BLaER1 (cell line): ENCODE data around the gene TPI1.

ENCODE experiments used
- H3K27ac ChIP-seq: shearing (Covaris generic); formaldehyde crosslinking; 2 replicates; pipeline ENCODE4 v1.8.1; 2022
- H3K27me3 ChIP-seq: shearing (Covaris generic); formaldehyde crosslinking; 2 replicates; pipeline ENCODE4 v1.8.1; 2022
- H3K36me3 ChIP-seq: shearing (Covaris generic); formaldehyde crosslinking; 2 replicates; pipeline ENCODE4 v1.8.1; 2022
- H3K4me1 ChIP-seq: shearing (Covaris generic); formaldehyde crosslinking; 2 replicates; pipeline ENCODE4 v1.8.1; 2022
- H3K4me2 ChIP-seq: shearing (Covaris generic); formaldehyde crosslinking; 2 replicates; pipeline ENCODE4 v1.8.1; 2022
- H3K4me3 ChIP-seq: shearing (Covaris generic); formaldehyde crosslinking; 2 replicates; pipeline ENCODE4 v1.8.1; 2022
- H3K9ac ChIP-seq: shearing (Covaris generic); formaldehyde crosslinking; 2 replicates; pipeline ENCODE4 v1.8.1; 2022
- H3K9me3 ChIP-seq: shearing (Covaris generic); formaldehyde crosslinking; 2 replicates; pipeline ENCODE4 v1.8.1; 2022
- H4K20me1 ChIP-seq: shearing (Covaris generic); formaldehyde crosslinking; 2 replicates; pipeline ENCODE4 v1.8.1; 2022
- Cebpa-rat ChIP-seq: shearing (Covaris generic); IDR thresholded peaks from 2 replicates; pipeline ENCODE4 v1.8.1; 2022

Gene TPI1

DNA sequence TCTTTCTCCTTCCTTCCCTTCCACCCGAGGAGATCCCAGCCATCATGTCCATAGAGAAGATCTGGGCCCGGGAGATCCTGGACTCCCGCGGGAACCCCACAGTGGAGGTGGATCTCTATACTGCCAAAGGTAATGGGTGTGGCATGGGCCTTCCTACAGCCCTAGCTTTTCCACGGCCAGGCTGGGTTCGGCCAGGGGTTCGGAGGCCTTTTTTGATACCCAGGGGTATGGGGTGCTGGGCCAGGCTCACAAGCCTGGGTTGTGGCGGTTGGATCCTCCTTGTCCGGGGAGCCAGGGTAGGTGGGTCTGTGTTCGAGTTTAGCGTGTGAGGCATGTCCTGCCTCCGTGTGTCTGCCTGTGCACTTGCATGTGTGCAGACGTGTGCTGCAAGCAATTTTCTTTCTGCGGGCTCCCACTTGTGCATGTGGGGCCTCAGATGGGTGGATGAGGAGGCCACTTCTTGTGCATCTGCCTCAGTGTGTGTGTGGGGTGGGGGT lies 48.5 kb downstream of the TPI1 start:
- peaks cover 23% of the 10 kb centered on the region for H3K4me1 ChIP-seq
- H3K27ac ChIP-seq: no peak overlapping the region
- no peaks in the 10 kb centered on the region; the same call in 1 of the 2 replicates for H3K36me3 ChIP-seq
- H3K4me2 ChIP-seq: peak overlapping the region; percentile 93; the same call in 1 of the 2 replicates
- peaks cover 69% of the 10 kb centered on the region for H3K27me3 ChIP-seq
- H3K9me3 ChIP-seq: no peaks in the 10 kb centered on the region
- no peak overlapping the region for H3K4me3 ChIP-seq
- peaks cover 7% of the 10 kb centered on the region; the same call in 1 of the 2 replicates for H4K20me1 ChIP-seq
- no peak overlapping the region for H3K9ac ChIP-seq
- no peak for TF ChIP-seq Cebpa-rat

DNA sequence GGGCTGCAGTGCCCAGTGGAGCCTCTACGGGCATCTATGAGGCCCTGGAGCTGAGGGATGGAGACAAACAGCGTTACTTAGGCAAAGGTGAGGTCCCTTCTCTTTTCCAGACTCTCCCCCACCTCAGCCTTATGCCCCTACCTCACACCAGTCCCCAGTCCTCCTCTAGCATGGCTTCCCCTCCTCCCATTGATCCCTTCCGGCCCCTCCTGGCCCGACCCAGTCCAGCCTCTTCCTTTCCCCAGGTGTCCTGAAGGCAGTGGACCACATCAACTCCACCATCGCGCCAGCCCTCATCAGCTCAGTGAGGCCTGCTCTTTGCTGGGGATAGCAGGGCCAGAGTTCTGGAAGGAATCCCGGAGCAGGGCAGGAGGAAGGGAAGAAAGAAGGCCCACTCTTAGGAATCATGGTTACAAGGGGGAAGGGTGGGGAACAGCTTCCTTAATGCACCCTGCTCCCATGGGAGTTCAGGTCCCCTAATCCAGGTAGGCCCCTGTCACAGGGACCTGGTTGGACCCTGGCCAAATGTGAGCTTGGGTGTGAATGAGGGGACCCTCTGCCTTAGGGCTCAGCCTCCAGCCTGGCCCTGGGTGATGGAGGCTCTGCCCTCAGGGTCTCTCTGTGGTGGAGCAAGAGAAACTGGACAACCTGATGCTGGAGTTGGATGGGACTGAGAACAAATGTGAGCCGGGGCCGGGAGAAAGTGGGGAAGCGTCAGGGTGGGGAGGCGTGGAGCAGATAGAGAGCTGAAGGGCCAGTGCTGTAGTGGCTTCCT lies 49.3 kb downstream of the TPI1 start:
- Histone ChIP-seq H3K4me3 (no peak overlapping the region), H3K27me3 (peaks cover 62% of the 10 kb centered on the region), H3K27ac (no peak overlapping the region), H4K20me1 (peaks cover 7% of the 10 kb centered on the region; the same call in 1 of the 2 replicates), H3K4me2 (no peak overlapping the region), H3K9ac (no peak overlapping the region), H3K4me1 (peaks cover 29% of the 10 kb centered on the region), H3K9me3 (no peaks in the 10 kb centered on the region), H3K36me3 (no peaks in the 10 kb centered on the region; the same call in 1 of the 2 replicates)
- TF ChIP-seq Cebpa-rat: no peak

DNA sequence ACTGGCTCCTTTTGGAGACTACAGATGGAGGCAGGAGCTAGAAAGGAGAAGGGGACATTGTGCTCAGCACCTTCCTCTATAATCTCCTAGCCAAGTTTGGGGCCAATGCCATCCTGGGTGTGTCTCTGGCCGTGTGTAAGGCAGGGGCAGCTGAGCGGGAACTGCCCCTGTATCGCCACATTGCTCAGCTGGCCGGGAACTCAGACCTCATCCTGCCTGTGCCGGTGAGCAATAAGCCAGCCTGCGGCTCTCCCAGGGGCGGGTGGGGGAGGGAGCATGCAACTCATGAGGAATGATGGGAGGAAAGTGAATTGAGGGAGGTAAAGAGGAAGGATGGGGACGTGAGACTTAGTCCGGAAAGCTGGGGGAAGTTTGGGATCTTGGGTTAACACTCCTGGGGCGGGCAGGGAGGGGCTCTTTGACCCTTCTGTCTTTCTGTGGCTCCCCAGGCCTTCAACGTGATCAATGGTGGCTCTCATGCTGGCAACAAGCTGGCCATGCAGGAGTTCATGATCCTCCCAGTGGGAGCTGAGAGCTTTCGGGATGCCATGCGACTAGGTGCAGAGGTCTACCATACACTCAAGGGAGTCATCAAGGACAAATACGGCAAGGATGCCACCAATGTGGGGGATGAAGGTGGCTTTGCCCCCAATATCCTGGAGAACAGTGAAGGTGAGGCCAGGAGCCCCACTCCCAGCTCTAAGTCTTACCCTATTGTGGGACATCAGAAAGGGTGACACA lies 50.3 kb downstream of the TPI1 start:
- Histone ChIP-seq H3K27me3 (peaks cover 51% of the 10 kb centered on the region), H3K4me1 (peaks cover 39% of the 10 kb centered on the region), H3K27ac (no peak overlapping the region), H3K9me3 (no peaks in the 10 kb centered on the region), H4K20me1 (peaks cover 7% of the 10 kb centered on the region; the same call in 1 of the 2 replicates), H3K9ac (no peak overlapping the region), H3K4me2 (no peak overlapping the region), H3K4me3 (no peak overlapping the region), H3K36me3 (no peaks in the 10 kb centered on the region; the same call in 1 of the 2 replicates)
- no peak for TF ChIP-seq Cebpa-rat

DNA sequence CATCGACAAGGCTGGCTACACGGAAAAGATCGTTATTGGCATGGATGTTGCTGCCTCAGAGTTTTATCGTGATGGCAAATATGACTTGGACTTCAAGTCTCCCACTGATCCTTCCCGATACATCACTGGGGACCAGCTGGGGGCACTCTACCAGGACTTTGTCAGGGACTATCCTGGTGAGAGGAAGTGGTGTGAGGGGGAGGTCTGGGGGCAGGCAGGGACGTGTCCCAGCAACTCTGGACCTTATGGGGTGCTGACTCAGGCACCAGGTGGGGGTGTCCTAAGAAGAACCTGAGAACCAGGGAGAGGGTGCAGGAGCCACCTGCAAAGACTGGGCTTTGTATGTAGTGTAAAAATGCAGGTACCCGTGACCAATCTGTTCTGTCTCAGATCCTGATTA lies 52.3 kb downstream of the TPI1 start:
- Histone ChIP-seq H3K9me3 (no peaks in the 10 kb centered on the region), H4K20me1 (peaks cover 7% of the 10 kb centered on the region; the same call in 1 of the 2 replicates), H3K9ac (no peak overlapping the region), H3K27me3 (peaks cover 32% of the 10 kb centered on the region), H3K4me2 (no peak overlapping the region), H3K4me1 (peaks cover 50% of the 10 kb centered on the region), H3K27ac (no peak overlapping the region), H3K4me3 (no peak overlapping the region), H3K36me3 (no peaks in the 10 kb centered on the region; the same call in 1 of the 2 replicates)
- TF ChIP-seq Cebpa-rat: no peak
